ENCODE data around the gene PAK1. TPM values are rescaled to one million over a fixed set of nuclear protein-coding genes. Genes with fewer than 3 reads are reported as not detected.

Gene PAK1
- total and polyA plus RNA-seq, 2 donors (not counting 3 experiments of a cell fraction or from before 2014, with no cell fraction given), result 5.6 to 12.9 TPM

GRCh38 chr11:77316733-77317342 lies 157.1 kb downstream of the PAK1 start:
- no peaks in the 10 kb centered on the region for H3K79me2 ChIP-seq (ENCODE audit: control insufficient read depth, insufficient read depth, low read length)
- no peaks in the 10 kb centered on the region for H3K4me1 ChIP-seq (ENCODE audit: control insufficient read depth, extremely low read depth, insufficient read depth, low read length)
- dilution Hi-C loops (cut with MboI; ENCODE audit: extremely low pct_ligation_motif_present, low sequenced_read_pairs), result no loop called here
- H3K9me1 ChIP-seq (replicated peaks; ENCODE audit: control insufficient read depth, extremely low read depth, insufficient read depth, low read length), result no peaks in the 10 kb centered on the region
- no peaks in the 10 kb centered on the region for H3K9me3 ChIP-seq (replicated peaks; ENCODE audit: control insufficient read depth, insufficient read depth, low read length)
- DNase-seq (ENCODE audit: low read depth, low spot score), result no peak
- H3K4me3 ChIP-seq (replicated peaks in 1 of 3; ENCODE audit: insufficient read depth in 1 of 3, low read depth in 1 of 3, low read length in 3 of 3), result no peak overlapping the region
- H3K4me2 ChIP-seq (ENCODE audit: insufficient read depth, low read length), result no peak overlapping the region
- no peaks in the 10 kb centered on the region for H3K36me3 ChIP-seq (ENCODE audit: control insufficient read depth in 2 of 2, extremely low read depth in 1 of 2, insufficient read depth in 2 of 2, low read length in 2 of 2)
- H4K20me1 ChIP-seq (replicated peaks; ENCODE audit: control insufficient read depth, extremely low read depth, insufficient read depth, low read length), result no peaks in the 10 kb centered on the region
- no peak overlapping the region for H3K27ac ChIP-seq (ENCODE audit: insufficient read depth, low read depth, low read length)
- intact Hi-C loops (cut with micrococcal nuclease), result no loop called here
- no peak for TF ChIP-seq POLR2AphosphoS5 (IDR thresholded peaks at IDR 0.05; ENCODE audit: insufficient read depth, low read depth, low read length)
- no peak overlapping the region for H3K9ac ChIP-seq (replicated peaks; ENCODE audit: extremely low read depth, insufficient read depth, low read length)
- no TSS peak for BruUV-seq (replicated peaks)
- H3K27me3 ChIP-seq (ENCODE audit: control insufficient read depth in 2 of 2, insufficient read depth in 2 of 2, low read length in 2 of 2), result peaks cover 2 to 5% of the 10 kb centered on the region in 2 experiments
- FAIRE-seq, result no peak
- ChIA-PET CTCF (interaction anchor here (0.6 to 0.9 kb wide), 4 partner anchors 13 to 231 kb away, joined by 3 read pairs; no protein-coding TSS in a partner anchor), POLR2A (no interaction called here)
- no peak overlapping the region for H2AFZ ChIP-seq (ENCODE audit: low read depth, low read length)

GRCh38 chr11:77312107-77312506 lies 161.8 kb downstream of the PAK1 start:
- BruUV-seq (replicated peaks), result no TSS peak
- Histone ChIP-seq H3K27ac (ENCODE audit: insufficient read depth, low read depth, low read length) (no peak overlapping the region), H3K9me1 (replicated peaks; ENCODE audit: control insufficient read depth, extremely low read depth, insufficient read depth, low read length) (no peaks in the 10 kb centered on the region), H3K4me2 (ENCODE audit: insufficient read depth, low read length) (no peak overlapping the region), H3K27me3 (ENCODE audit: control insufficient read depth in 2 of 2, insufficient read depth in 2 of 2, low read length in 2 of 2) (peaks cover 2 to 5% of the 10 kb centered on the region in 2 experiments), H3K36me3 (ENCODE audit: control insufficient read depth in 2 of 2, extremely low read depth in 1 of 2, insufficient read depth in 2 of 2, low read length in 2 of 2) (no peaks in the 10 kb centered on the region), H3K9me3 (replicated peaks; ENCODE audit: control insufficient read depth, insufficient read depth, low read length) (no peaks in the 10 kb centered on the region), H3K9ac (replicated peaks; ENCODE audit: extremely low read depth, insufficient read depth, low read length) (no peak overlapping the region), H2AFZ (ENCODE audit: low read depth, low read length) (no peak overlapping the region), H3K79me2 (ENCODE audit: control insufficient read depth, insufficient read depth, low read length) (no peaks in the 10 kb centered on the region), H4K20me1 (replicated peaks; ENCODE audit: control insufficient read depth, extremely low read depth, insufficient read depth, low read length) (no peaks in the 10 kb centered on the region), H3K4me3 (replicated peaks in 1 of 3; ENCODE audit: insufficient read depth in 1 of 3, low read depth in 1 of 3, low read length in 3 of 3) (no peak overlapping the region), H3K4me1 (ENCODE audit: control insufficient read depth, extremely low read depth, insufficient read depth, low read length) (no peaks in the 10 kb centered on the region)
- DNase-seq (ENCODE audit: low read depth, low spot score) (no peak), FAIRE-seq (no peak)
- intact Hi-C loops (cut with micrococcal nuclease), result no loop called here
- CTCF ChIA-PET, result interaction anchor here (1.3 kb wide), 1 partner anchor 13 kb away, joined by 3 read pairs; no protein-coding TSS in a partner anchor
- POLR2A ChIA-PET, result no interaction called here
- TF ChIP-seq, protein P1, sequence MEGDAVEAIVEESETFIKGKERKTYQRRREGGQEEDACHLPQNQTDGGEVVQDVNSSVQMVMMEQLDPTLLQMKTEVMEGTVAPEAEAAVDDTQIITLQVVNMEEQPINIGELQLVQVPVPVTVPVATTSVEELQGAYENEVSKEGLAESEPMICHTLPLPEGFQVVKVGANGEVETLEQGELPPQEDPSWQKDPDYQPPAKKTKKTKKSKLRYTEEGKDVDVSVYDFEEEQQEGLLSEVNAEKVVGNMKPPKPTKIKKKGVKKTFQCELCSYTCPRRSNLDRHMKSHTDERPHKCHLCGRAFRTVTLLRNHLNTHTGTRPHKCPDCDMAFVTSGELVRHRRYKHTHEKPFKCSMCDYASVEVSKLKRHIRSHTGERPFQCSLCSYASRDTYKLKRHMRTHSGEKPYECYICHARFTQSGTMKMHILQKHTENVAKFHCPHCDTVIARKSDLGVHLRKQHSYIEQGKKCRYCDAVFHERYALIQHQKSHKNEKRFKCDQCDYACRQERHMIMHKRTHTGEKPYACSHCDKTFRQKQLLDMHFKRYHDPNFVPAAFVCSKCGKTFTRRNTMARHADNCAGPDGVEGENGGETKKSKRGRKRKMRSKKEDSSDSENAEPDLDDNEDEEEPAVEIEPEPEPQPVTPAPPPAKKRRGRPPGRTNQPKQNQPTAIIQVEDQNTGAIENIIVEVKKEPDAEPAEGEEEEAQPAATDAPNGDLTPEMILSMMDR (IDR thresholded peaks at IDR 0.05; ENCODE audit: extremely low read depth in 1 of 2, insufficient read depth in 1 of 2, low read depth in 1 of 2, low read length in 2 of 2), result no peak
- TF ChIP-seq EZH2 (IDR thresholded peaks at IDR 0.05; ENCODE audit: borderline replicate concordance, low read depth, low read length, severe bottlenecking) (no peak), FOS (IDR thresholded peaks at IDR 0.05; ENCODE audit: borderline replicate concordance, insufficient read depth, low read length) (no peak), POLR2AphosphoS5 (IDR thresholded peaks at IDR 0.05; ENCODE audit: insufficient read depth, low read depth, low read length) (no peak)
- TF ChIP-seq, protein P2, sequence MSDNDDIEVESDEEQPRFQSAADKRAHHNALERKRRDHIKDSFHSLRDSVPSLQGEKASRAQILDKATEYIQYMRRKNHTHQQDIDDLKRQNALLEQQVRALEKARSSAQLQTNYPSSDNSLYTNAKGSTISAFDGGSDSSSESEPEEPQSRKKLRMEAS (IDR thresholded peaks at IDR 0.05; ENCODE audit: insufficient read depth, insufficient read length), result no peak
- dilution Hi-C loops (cut with MboI; ENCODE audit: extremely low pct_ligation_motif_present, low sequenced_read_pairs), result no loop called here

Data from endothelial cell of umbilical vein (primary cell).